GM12892 (cell line): Measurements from ENCODE around the gene PSMG4.

Experiments used
- POLR2A ChIP-seq: IDR thresholded peaks from 2 replicates; pipeline ENCODE4 v1.6.1; 2011; ENCODE audit warnings: low read depth, low read length, control low read depth
- TAF1 ChIP-seq: IDR thresholded peaks from 2 replicates; pipeline ENCODE4 v1.6.1; 2011; ENCODE audit warnings: low read depth, mild to moderate bottlenecking, control low read depth, low read length, borderline replicate concordance

DNA sequence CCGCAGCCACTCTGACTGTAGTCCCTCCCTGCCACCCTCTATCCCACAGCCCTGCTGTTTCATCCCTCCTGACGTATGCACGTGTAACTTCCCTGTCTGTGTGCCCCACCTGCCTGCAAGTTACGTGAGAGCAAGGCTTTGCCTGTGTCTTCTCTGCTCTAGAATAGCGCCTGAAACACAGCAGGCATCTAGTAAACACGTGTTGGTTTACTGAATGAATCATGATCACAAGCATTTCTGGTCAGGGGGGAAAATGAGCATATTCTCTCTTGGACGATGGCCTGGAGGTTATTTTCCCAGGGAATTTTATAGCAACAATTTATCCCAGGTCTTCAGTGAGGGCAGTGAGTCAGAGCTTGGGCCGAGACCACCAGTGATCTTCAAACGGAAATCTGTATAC, 38.3 kb downstream of the PSMG4 start:
- TF ChIP-seq TAF1 (no peak), POLR2A (no peak)
